COLO668 (cell line): ENCODE measurements around the gene RNF151.

Source experiments
- DNase-seq: peaks from one replicate; lab custom pipeline; 2025; ENCODE audit not compliant: unreplicated experiment; lab: John Stamatoyannopoulos, UW

Gene RNF151

GRCh38 chr16:1976216-1976520, 9.5 kb downstream of the RNF151 start:
- DNase-seq = no peak

- no peak for DNase-seq
Observed at GRCh38 chr16:1976951-1977874, 10.6 kb downstream of the RNF151 start.

- no peak for DNase-seq
Observed at GRCh38 chr16:1977875-1978268, 11.2 kb downstream of the RNF151 start.

GRCh38 chr16:1978476-1979120, 11.9 kb downstream of the RNF151 start:
- DNase-seq = no peak

GRCh38 chr16:1979271-1980029, 12.8 kb downstream of the RNF151 start:
- no peak for DNase-seq

GRCh38 chr16:1980030-1980769, 13.5 kb downstream of the RNF151 start:
- DNase-seq = no peak

GRCh38 chr16:1980770-1981087, 14.1 kb downstream of the RNF151 start:
- DNase-seq = no peak

GRCh38 chr16:1981398-1981836, 14.8 kb downstream of the RNF151 start, which contains the start of gene NOXO1:
Gene NOXO1, minus strand, starts transcription at chr16:1981469. Its CDS starts 290 bp downstream, at chr16:1981179.
- peak; percentile 29 for DNase-seq

- DNase-seq = peak; percentile 62
Observed at GRCh38 chr16:1982013-1982433, 15.4 kb downstream of the RNF151 start.

- DNase-seq = no peak
Observed at GRCh38 chr16:1982991-1983543, 16.4 kb downstream of the RNF151 start.

GRCh38 chr16:1983544-1984346, 17.1 kb downstream of the RNF151 start, which contains the start of gene GFER:
Gene GFER, plus strand, starts transcription at chr16:1984193. Its CDS starts 26 bp downstream, at chr16:1984219.
- DNase-seq = peak; percentile 92

- DNase-seq = no peak
Observed at GRCh38 chr16:1984347-1985225, 17.9 kb downstream of the RNF151 start.

GRCh38 chr16:1985466-1986150, 19.0 kb downstream of the RNF151 start:
- no peak for DNase-seq

GRCh38 chr16:1987198-1987597, 20.5 kb downstream of the RNF151 start:
- DNase-seq = no peak

- DNase-seq = peak; percentile 65
Observed at GRCh38 chr16:1989209-1990100, 22.8 kb downstream of the RNF151 start, which contains the start of gene SYNGR3. Gene SYNGR3, plus strand, starts transcription at chr16:1989970. Its CDS starts 133 bp downstream, at chr16:1990103.

- DNase-seq = no peak
Observed at GRCh38 chr16:1990101-1990350, 23.4 kb downstream of the RNF151 start.
